ENCODE results near the gene CMIP.

The CMIP gene

DNA sequence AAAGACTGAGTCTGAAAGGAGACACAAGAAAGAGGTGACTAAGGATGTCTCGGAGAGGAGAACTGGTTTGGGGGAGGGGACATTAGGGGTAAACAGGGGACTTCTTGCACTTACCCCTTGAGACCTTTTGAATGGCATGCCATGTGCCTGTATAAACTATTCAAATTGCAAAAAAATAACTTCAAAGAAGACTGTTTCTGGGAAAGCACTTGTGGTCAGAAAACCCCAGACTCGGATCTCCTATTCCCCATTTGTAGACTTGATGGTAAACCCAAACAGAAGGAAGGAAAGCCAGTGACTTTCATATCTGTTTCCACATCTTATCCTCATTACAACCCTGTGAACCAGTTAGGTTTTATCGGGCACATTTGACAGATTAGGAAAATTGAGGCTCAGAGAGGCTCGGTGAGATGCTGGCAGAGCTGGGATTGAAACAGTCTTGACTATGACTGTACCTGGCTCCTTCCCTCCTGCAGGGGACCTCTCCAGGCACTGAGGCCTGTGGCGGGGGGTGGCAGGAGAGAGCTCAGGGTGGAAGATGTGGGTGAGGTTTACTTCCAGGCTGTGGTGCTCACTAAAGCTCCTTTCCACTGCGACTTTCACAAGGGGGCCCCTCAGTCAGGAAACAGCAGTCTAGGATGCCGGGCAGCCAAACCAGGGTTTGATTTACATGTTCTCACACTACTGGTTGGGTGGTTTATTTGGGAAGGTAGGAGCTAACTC, 304.0 kb downstream of the CMIP start:
- peaks cover 0 to 8% of the 10 kb centered on the region in 2 donors for H3K27me3 ChIP-seq
- no peak overlapping the region for H3K4me3 ChIP-seq
- H3K36me3 ChIP-seq, result no peaks in the 10 kb centered on the region
- peaks cover 0 to 9% (median 0%) of the 10 kb centered on the region in 4 donors for H3K4me1 ChIP-seq
- H3K27ac ChIP-seq, result no peak overlapping the region
- no peak for DNase-seq
- TF ChIP-seq, protein P1, sequence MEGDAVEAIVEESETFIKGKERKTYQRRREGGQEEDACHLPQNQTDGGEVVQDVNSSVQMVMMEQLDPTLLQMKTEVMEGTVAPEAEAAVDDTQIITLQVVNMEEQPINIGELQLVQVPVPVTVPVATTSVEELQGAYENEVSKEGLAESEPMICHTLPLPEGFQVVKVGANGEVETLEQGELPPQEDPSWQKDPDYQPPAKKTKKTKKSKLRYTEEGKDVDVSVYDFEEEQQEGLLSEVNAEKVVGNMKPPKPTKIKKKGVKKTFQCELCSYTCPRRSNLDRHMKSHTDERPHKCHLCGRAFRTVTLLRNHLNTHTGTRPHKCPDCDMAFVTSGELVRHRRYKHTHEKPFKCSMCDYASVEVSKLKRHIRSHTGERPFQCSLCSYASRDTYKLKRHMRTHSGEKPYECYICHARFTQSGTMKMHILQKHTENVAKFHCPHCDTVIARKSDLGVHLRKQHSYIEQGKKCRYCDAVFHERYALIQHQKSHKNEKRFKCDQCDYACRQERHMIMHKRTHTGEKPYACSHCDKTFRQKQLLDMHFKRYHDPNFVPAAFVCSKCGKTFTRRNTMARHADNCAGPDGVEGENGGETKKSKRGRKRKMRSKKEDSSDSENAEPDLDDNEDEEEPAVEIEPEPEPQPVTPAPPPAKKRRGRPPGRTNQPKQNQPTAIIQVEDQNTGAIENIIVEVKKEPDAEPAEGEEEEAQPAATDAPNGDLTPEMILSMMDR (IDR thresholded peaks at IDR 0.05), result no peak
- intact Hi-C loops (cut with DNase I; ENCODE audit: low total_unique reads), result no loop called here
- no peaks in the 10 kb centered on the region for H3K9me3 ChIP-seq

DNA sequence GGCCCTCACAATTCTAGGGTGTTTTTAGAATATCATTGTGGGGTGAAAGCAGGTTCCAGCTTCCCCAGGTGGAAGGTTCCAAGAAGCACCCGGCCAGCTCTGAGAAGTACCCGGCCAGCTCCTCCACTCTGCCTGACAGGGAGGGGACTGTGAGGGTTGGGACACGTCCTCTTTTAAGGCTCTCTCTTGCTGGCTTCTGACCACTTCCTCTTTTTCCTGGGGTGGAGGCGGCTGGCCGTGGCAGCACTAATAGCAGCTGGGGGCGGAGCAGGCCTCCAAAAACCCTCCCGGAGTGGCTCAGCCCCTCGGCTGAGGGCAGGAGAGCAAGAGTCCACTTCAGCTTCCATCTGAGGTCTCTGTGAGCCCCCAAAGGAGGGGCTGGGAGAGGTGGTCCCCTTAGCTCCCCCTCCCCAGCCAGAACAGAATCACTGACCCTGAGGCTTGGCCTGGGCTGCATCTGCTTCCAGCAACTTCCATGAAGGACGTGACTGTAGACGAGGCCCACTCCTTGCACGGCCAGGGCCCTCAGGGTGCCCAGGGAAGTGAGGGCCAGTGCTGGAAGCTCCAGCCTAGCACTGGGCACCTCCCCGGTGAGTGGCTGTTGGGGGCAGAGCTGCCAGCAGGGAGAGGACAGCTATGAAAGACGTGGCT, 307.7 kb downstream of the CMIP start:
- no peaks in the 10 kb centered on the region for H3K4me1 ChIP-seq
- TF ChIP-seq, protein P1 (IDR thresholded peaks at IDR 0.05), result no peak
- H3K36me3 ChIP-seq, result no peaks in the 10 kb centered on the region
- DNase-seq, result peak; percentile 70 to 79
- intact Hi-C loops (cut with DNase I; ENCODE audit: low total_unique reads), result no loop called here
- H3K9me3 ChIP-seq, result no peaks in the 10 kb centered on the region
- no peak overlapping the region for H3K4me3 ChIP-seq
- H3K27ac ChIP-seq, result no peak overlapping the region
- peaks cover 0 to 7% of the 10 kb centered on the region in 2 donors for H3K27me3 ChIP-seq

DNA sequence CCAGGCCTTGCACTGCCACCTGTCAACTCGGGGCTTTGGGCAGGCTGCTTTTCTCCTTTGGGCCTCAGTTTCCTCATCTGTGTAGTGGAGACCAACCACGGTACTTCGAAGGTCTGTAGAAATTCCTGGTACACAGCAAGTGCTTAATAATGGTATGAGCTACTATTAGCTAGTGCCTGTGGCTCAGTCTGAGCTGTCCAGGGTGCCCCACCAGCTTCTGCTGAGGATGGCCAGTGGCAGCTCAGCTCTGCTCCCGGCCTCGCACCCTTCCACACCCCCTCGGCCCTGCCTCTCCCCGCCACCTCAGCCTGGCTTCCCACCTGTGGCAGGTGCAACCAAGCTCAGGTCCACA, 308.2 kb downstream of the CMIP start:
- intact Hi-C loops (cut with DNase I; ENCODE audit: low total_unique reads), result no loop called here

DNA sequence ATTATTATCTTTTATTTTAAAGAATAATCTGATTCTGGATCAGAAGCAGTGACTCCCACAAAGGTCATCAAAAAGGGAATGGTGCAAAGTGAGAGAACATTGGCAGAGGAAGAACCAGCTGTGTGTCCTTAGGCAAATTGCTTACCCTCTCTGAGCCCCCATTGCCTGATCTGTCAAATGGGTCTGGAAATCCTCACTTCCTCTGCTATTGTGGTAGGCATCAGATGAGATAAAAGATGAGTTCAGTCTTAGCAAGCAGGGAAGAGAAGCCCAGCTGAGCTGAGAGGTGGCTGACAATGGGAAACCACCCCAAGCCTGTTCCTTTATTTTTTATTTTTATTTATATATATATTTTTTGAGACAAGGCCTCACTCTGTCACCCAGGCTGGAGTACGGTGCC, 310.2 kb downstream of the CMIP start:
- TF ChIP-seq, protein P1 (IDR thresholded peaks at IDR 0.05), result no peak
- Histone ChIP-seq H3K27me3 (peaks cover 0 to 6% of the 10 kb centered on the region in 2 donors), H3K36me3 (no peaks in the 10 kb centered on the region), H3K4me1 (no peaks in the 10 kb centered on the region), H3K9me3 (no peaks in the 10 kb centered on the region), H3K27ac (no peak overlapping the region), H3K4me3 (no peak overlapping the region)
- intact Hi-C loops (cut with DNase I; ENCODE audit: low total_unique reads), result no loop called here
- no peak for DNase-seq

More for the DNA sequence above, 308.2 kb downstream of the CMIP start:
- H3K9me3 ChIP-seq, result no peaks in the 10 kb centered on the region
- no peak for DNase-seq
- no peaks in the 10 kb centered on the region for H3K4me1 ChIP-seq
- H3K36me3 ChIP-seq, result no peaks in the 10 kb centered on the region
- H3K4me3 ChIP-seq, result no peak overlapping the region
- H3K27ac ChIP-seq, result no peak overlapping the region
- TF ChIP-seq, protein P1 (IDR thresholded peaks at IDR 0.05), result no peak
- peaks cover 0 to 6% of the 10 kb centered on the region in 2 donors for H3K27me3 ChIP-seq

DNA sequence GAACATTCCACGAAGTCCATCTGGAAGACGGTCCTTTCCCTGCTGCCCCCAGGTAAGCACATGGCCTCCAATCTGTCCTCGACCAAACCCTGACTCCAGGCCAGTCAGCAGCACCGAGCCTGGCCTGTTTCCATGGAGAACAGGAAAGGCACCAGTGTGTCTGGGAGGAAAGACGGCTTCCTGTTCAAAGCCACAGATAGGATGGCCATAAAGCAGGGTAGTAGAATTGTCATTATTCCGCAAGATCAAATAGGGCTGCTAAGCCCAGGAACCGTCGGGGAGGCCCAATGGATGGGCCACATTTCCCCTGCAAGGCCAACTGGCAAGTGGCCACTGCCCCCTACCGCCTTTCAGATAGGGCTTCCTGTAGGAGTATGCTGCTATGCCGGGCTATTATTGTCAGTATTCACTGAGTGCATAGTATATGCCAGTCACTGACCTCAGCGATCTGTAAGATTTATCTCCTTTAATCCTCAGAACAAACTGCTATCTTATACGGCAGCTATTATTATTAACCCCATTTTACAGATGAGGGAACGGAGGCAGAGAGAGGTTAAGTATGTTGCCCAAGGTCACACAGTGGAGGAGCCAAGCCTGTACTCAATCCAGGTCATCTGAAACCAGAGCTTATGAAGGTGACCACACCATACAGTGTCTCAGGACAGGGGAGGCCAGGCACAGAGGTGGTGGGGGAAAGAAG, 311.5 kb downstream of the CMIP start:
- no peak for DNase-seq
- intact Hi-C loops (cut with DNase I; ENCODE audit: low total_unique reads), result no loop called here

More for the DNA sequence above, 311.5 kb downstream of the CMIP start:
- H3K27ac ChIP-seq, result no peak overlapping the region
- H3K4me3 ChIP-seq, result no peak overlapping the region
- H3K9me3 ChIP-seq, result no peaks in the 10 kb centered on the region
- H3K27me3 ChIP-seq, result peaks cover 0 to 6% of the 10 kb centered on the region in 2 donors
- H3K36me3 ChIP-seq, result no peaks in the 10 kb centered on the region
- no peaks in the 10 kb centered on the region for H3K4me1 ChIP-seq
- TF ChIP-seq, protein P1 (IDR thresholded peaks at IDR 0.05), result no peak
